ENCODE measurements around the gene DBNL.

DBNL gene

GRCh38 chr7:44062180-44062902 is 17.8 kb downstream of the DBNL start:
- DNase-seq: no peak

GRCh38 chr7:44062903-44063295 is 18.4 kb downstream of the DBNL start:
- no peak for DNase-seq

GRCh38 chr7:44063547-44063893 is 19.0 kb downstream of the DBNL start:
- no peak for DNase-seq

GRCh38 chr7:44063894-44064651 is 19.6 kb downstream of the DBNL start:
- DNase-seq: no peak

- DNase-seq: no peak
Measured at GRCh38 chr7:44064791-44065430, 20.4 kb downstream of the DBNL start.

- DNase-seq: no peak
Measured at GRCh38 chr7:44065431-44066110, 21.1 kb downstream of the DBNL start, which contains the start of gene PGAM2. Gene PGAM2 (minus strand): TSS chr7:44065567. CDS start chr7:44065529, 38 bp downstream.

- DNase-seq: no peak
Measured at GRCh38 chr7:44066111-44066460, 21.6 kb downstream of the DBNL start.

GRCh38 chr7:44066494-44067063 is 22.1 kb downstream of the DBNL start:
- DNase-seq: no peak

- DNase-seq: no peak
Measured at GRCh38 chr7:44067064-44067951, 22.8 kb downstream of the DBNL start.

- no peak for DNase-seq
Measured at GRCh38 chr7:44068054-44068453, 23.6 kb downstream of the DBNL start.

- DNase-seq: no peak
Measured at GRCh38 chr7:44071726-44072363, 27.3 kb downstream of the DBNL start.

- no peak for DNase-seq
Measured at GRCh38 chr7:44072364-44073231, 28.1 kb downstream of the DBNL start.

- DNase-seq: no peak
Measured at GRCh38 chr7:44073664-44074348, 29.3 kb downstream of the DBNL start.

- no peak for DNase-seq
Measured at GRCh38 chr7:44074349-44074695, 29.8 kb downstream of the DBNL start.

- no peak for DNase-seq
Measured at GRCh38 chr7:44075296-44076075, 31.0 kb downstream of the DBNL start.

- no peak for DNase-seq
Measured at GRCh38 chr7:44076101-44076895, 31.8 kb downstream of the DBNL start.

- DNase-seq: no peak
Measured at GRCh38 chr7:44077061-44077460, 32.6 kb downstream of the DBNL start.

GRCh38 chr7:44077681-44078091 is 33.2 kb downstream of the DBNL start:
- DNase-seq: no peak
